ENCODE results near the gene CA10.

The CA10 gene

DNA sequence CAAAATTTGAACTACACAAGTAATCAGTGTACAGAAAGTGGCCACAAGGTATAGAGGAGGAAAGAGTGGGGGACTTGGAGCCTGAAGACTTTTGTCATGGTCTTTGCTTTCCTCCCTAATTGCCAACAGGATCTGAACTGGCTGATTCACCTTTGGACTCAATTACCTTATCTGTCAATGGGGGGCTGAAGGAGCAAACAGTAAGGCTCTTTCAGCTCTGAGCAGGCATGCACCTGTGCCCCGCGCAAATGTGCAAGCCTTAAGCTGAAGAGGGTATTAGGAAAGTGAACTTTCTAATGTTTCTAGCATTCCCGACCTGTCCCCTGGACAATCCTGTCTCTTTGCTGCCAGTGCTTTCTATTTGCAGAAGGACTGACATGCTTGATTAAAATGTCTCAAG lies 302.7 kb downstream of the CA10 start:
- FAIRE-seq = no peak

DNA sequence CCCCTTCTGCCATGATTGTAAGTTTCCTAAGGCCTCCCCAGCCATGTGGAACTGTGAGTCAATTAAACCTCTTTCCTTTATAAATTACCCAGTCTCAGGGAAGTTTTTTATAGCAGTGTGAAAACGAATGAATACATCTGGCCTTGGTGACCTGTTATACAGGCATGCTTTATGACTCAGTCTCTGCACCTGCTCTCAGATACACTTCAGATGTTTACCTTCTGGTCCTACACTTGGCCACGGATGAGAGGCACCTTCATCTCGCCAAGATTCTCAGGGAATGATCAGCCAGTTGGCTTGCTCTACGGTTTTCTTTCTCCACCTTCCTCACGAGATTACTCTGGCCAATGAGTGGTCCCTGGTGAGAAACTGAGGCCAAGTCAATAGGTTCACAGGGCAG lies 304.7 kb downstream of the CA10 start:
- FAIRE-seq = no peak

DNA sequence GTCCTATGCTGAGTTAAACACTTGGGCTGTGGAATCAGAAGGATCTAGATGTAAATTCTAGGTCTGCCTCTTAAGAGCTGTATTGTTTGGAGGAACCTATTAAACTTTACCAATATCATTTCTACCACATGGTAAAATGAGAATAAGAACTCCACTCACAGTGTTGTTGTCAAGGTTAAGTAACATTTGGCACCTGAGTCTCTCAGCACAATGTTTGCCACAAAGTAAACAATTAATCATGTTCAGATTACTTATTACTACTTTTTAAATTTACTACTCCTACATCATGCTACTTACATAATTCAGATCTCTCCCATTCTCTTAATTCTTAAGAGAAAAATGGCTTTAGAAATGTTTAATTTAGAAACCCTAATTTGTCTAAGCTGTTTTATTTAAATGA lies 305.9 kb downstream of the CA10 start:
- FAIRE-seq = no peak

DNA sequence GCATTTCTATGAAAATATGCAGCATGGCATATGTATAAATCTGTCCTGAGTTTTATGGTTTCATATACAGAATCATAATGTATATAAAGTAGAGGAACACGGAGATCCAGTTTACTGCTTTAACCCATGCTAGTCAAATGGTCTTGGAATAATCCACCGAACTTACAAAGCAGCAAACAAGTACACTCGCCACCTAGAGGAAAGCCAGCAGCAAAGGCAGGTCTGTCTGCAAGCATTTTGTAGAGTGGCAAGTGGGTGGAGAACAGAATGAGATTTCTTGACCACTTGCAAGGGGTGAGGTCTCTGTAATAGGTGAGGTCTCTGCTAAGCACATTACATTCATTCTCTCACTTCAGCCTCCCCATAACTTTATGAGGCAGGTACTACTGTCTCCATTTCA lies 308.3 kb downstream of the CA10 start:
- no peak for FAIRE-seq

DNA sequence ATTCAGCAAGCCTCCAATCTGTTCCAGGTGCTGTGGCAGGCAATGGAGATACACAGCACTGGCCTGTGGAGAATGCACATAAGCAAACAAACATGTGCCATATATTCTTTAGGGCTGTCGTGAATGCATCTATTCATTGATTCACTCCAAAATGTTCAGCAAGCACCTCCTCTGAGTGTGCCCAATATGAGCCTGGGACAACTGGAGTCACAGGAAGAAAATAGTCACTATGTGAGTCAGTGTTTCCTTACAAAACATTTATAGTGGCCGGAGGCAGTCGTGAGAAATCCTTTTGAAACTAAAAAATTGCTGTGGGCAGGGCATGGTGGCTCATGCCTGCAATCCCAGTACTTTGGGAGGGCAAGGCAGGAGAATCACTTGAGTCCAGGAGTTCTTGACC lies 310.1 kb downstream of the CA10 start:
- FAIRE-seq = no peak

DNA sequence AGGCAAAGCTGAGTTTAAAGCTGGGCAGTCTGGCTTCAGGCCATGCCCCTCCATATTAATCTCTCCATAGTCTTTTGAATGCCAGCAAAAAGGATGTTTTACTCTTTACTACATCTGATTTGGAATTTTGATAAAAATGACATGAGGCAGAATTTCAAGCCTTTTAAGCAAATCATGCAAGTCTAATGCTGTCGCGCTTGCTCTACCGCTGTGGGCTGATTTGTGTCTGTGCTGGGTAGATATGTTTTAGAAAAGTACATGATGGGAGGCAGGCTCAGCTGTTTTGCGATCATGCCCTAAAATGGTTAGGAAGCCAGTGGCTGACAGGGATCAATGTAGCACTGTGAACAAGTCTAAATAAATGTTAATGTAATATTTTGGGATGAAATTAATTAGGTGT lies 311.9 kb downstream of the CA10 start:
- FAIRE-seq = no peak

DNA sequence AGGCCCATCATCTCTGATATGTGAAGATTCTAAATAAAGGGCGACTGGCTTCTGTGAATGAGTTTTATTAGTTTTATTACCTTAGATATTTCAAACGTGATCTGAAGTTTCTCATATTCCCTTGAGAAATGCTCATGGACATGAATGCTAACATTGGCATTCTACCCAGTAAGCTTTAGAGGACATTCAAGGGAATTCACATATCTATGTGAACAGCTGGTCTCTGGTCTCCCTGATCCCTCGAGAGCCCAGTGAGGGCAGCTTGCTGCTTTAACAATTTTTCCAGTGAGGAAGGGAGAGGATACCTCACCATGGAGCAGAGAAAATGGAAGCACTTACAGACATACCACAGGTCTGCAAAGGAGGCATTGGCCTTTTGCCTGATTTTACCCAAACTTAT lies 312.7 kb downstream of the CA10 start:
- FAIRE-seq = no peak

DNA sequence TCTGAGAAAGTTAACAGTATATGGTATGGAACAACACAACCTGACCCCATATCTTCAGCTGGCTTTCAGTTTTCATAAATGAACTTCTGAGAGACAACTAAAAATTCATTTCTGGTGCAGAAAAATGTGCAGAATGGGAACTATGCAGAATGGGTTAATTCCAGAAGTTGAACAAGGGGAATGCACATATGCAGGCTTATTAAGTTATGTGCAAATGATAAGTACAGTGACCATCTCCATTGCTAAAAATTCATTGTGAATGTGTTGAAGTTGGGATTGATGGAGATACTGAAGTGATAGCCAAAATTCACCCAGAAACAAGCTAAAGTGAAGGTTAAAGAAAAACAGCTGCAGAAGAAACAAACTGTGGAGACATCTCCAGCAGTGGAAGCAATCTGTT lies 315.8 kb downstream of the CA10 start:
- no peak for FAIRE-seq

DNA sequence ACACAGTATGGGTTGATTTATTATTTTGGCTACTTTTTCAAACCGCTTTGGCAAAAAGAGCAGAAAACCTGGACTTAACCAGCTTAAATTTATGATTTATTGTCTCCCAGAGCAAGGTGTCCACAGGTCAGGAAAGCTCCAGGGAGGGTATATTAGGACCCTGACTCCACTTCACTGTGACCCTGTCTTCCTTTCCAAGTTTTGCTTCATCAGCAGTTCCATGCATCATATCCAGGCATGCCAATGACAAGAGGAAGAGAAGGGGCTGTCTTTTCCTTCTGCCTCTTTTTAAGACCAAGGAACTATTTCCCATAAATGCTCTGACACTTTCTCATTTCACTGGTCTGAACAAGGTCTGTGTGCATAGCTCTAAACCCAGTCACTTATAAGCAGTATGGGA lies 316.8 kb downstream of the CA10 start:
- FAIRE-seq = no peak

DNA sequence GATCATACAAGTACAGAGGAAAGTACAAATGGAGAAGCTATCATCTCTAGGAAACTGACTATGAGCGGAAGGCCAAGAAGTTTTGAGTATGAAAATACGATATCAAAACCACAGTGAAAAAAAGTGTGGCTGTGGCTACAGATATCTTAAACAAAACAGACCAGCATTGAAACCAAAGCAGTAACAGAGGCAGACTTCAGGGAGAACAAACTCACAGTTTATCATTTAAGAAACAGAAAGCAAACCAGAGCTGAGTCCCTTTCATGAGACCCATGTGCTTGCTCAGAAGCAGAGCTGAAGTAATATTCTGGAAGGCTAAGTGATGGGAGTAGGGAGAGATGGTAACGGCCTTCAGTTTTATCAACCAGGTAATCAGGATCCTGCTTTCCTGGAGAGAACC lies 317.8 kb downstream of the CA10 start:
- FAIRE-seq = no peak

DNA sequence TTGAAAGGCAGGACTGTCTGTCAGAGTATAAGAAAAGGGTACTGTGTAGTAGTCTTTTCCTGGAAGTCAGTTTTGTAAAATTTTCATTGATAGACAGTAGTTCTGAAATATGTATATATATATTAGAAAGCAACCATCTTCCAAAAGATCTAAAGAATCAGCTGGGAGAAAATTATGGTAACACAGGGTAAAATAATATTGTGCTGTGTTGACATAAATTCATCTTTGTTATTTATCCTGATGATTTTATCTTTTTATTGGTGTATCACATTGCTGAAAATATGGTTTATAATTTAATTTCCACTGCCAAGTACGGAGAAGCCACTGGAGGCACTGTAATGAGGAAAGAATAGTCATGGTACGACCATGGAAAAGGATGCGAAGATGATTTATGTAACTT lies 324.9 kb downstream of the CA10 start:
- FAIRE-seq = no peak

DNA sequence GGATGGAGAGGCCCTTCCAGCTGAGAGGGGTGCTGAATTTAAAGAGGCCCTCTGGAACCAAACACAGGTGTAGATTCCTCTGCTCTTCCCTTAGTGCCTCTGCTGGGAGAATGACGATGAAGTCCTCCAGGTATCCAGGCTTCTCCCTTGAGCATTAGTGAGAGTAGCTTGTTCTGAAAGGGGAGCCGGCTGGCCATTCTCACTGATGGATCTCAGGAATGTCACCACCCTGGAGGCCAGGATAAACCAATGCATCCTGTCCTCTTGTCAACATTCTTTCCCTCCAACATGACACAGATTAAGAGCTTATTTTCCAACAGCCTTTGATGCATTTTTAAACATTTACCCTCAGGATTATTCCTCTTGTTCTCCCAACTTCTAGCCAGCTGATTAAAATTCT lies 325.5 kb downstream of the CA10 start:
- no peak for FAIRE-seq

DNA sequence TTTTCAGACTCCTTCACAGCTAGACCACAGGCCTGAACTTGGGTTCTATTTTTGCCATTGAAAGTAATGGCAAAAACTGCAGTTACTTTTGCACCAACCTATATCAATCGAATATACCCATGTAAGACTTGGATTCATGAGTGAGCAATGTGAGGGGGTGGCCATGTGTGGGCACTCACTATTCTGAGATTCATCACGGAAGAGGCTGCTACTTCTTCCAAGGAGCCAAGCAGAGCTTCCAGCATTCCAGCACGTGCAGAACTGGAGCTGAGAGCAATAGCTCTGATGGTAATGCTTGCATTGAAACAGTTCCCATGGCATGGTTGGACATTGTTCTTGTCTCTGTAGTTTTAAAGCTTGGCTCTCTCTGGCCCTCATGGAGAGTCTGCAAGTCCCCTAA lies 327.6 kb downstream of the CA10 start:
- no peak for FAIRE-seq

DNA sequence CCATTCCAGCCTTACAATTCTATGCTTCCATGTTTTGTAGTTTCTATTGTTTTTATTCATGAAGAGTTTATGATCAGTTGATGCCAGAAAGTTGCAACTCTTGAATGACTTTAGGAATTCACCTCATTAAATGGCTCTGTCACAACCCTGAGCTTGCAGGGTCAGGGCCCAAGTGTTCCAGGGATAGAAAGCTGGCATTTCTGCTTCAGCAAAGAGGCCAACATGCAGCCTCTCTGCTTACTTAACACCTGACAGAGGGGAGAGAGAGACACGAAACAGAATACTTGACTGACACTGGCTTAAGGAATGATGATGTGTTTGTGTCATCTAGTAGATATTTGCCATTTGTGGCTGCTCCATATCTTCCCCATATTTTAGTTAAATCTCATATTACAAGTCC lies 328.1 kb downstream of the CA10 start:
- FAIRE-seq = no peak

DNA sequence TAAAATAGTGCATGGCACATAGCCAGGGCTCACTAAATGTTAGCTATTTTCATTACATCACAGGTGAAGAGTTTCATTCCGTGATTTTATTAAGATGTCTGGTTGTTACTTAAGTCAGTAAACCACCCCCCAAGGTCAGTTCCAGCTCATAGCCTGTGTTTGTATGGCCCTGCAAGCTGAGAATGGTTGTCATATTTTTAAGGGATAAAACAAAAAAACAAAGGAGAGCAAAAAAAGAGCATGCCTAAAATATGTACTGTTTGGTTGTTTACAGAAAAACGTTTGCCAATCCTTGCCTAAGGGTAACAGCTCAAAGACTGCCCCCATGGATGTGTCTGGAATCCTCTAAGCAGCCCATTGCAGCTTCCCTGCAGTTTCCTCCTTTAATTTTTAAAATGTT lies 329.6 kb downstream of the CA10 start:
- no peak for FAIRE-seq

DNA sequence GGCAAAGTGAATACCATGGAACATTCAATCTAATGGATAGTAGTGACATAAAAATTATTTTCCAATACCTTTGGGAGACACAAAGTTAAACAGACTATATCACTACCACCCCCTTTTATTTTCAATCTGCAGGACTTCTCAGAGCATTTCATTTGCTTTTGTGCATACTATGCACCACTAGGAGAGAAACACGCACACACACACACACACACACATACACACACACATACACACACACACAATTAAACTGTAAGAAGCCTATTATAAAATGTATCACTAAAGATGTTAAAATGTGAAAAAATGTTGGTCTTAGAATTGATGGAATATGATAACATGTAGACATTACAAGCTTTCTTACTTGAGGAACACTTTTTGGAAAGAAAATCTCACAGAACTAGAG lies 331.4 kb downstream of the CA10 start:
- no peak for FAIRE-seq

DNA sequence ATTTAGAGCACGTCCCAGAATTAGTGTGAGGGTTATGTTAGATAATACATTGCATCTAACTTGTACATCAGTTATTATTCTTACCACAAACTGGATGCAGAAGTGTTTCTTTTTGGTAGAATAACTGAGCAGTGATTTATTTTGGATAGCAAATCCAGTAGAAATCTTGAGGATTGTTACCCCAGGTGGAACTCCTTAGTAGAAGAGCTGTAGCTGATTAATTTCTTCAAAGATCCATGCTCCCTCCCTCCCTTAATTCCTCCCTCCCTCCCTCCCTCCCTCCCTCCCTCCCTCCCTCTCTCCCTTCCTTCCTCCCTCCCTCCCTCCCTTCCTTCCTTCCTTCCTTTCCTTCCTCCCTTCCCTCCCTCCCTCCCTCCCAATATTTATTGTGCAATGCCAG lies 337.7 kb downstream of the CA10 start:
- FAIRE-seq = no peak

DNA sequence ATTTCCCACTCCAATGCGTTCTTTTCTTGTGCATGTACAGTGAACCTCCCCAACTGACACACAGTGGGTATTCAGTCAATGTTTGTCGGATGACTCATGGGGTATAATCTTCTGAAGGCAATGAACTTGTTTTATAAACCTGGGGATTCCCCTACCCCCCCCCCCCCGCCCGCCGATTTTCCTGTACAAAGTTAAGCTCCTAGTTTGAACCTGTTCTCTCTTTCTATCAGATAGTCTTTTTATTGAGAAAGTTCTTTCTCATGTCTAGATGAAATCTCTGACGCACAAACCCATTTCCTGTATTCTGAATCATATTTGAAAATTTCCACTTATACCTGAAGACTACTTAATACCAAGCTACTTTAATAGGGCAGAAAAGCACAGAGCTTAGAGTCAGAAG lies 338.3 kb downstream of the CA10 start:
- no peak for FAIRE-seq

DNA sequence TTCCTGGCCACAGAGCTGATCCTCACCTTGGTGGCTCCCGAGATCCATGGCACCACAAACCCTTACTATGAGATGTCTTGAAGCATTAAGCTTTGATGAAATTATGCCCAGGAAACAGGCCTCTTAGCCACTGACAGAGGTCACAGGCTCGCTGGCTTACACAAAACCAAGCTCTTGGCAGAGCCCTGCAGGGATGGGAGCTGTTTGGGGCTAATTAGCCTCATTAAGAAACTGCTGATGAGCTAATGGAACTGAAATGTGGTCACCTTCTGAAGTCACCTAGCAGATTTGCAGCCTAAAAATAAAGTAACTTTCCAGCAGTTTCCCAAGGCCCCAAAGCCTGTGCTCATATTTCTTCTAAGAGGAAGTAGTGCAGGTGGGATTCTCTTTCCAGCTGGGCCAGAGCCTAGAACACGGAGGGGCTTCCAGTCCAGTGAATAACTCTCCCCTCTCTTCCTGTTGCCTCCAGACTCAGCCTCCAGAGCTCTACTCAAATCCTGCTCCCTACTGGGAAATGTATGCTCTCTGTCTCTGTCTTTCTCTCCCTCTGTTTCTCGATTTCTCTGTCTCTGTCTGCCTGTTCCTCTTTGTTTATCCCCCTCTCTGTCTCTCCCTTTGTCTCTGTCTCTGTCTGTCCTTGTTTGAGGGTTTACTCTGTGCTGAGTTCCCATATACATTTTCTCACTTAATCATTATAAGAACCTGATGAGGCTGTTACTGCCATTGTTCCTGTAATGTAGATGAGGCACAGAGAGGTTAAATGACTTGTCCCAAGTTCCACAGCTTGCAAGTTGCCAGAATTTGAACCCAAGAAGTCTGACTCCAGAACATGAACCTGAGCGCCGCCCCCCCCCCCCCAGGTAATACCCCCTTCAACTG lies 338.9 kb downstream of the CA10 start:
- no peak for FAIRE-seq

DNA sequence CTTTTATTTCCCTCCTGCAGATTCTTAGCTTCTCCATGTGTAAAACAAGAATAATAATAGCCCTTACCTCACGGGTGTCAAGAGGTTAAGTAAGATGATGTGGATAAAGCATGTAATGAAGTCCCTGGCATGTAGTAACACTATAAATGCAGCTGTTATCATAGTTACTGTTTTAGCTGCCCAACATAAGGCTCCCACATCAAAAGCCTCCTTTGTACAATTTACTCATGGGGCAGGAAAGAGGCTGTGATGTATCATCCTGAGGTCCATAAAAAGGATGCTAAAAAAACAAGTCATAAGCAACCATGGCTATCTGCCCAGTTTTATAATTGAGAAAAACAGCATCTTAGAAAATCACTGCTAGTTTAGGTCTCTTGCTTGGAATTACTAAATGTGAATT lies 339.7 kb downstream of the CA10 start:
- FAIRE-seq = no peak

DNA sequence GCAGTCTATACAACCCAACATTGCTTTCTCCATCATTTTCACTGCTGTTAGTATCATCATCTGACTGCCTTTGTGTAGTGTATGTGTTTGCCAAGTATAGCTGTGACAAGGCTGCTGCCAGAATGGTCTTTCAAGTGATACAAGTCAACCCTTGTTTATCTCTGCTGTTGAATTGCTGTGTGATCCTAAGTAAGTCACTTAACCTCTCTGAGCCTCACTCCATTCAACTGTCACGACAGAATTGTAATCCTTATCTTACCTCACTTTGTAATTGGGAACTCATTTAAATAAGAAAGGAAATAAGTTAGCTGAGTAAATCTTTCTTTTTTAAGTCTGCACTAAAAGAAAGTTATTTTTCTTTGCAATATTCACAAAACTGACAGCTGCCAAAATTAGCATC lies 340.6 kb downstream of the CA10 start:
- FAIRE-seq = no peak

DNA sequence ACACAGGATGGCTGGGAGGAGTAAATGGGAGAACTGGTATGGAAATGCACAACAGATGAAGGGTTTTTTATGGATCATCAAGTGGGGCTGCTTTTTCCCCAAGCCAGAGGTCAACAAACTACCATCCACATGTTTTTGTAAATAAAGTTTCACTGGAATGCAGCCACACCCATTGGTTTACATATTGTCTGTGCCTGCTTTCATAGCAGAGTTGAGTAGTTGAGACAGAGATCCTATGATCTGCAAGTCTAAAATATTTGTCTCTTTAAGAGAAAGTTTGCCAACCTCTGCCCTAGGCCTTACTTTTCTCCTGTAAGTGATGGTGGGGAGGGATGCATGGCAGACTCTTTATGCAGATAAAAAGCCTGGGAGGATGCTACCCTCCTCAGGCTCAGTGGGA lies 341.4 kb downstream of the CA10 start:
- no peak for FAIRE-seq

DNA sequence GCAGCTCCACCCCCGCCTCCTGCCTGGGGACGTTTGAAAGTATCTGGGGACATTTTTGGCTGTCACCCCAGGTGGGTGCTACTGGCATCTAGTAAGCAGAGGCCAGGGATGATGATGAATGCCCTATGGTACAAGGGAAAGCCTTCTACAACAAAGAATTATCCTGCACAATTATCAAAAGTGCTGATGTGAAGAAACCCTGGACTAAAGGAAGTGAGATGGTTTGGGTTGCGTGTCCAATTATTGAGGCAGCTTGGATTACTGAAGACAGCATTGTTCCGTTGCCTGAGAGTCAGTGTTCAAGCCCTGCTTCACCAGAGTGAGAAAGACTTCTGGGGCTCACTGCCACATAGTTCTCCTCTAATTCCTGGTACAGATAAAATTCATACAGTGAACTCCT lies 343.4 kb downstream of the CA10 start:
- FAIRE-seq = no peak

DNA sequence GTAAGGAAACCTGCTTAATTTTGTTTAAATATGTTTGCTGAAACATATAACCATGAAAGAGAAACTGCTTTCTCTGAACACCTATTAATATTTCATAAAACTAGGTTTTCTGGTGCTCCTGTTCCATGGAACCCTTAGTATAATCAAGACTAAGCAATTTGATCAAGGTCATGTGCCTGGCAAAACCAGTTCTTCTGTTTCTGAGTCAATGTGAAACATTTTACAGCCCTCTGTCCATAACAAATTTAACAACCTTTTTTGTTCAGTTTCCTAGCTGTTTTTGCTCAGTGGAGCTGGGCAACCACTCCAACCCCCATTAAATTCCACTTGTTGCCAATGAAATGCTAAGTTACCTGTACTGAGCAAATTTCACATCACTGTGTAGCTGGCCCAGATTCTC lies 344.0 kb downstream of the CA10 start:
- no peak for FAIRE-seq

DNA sequence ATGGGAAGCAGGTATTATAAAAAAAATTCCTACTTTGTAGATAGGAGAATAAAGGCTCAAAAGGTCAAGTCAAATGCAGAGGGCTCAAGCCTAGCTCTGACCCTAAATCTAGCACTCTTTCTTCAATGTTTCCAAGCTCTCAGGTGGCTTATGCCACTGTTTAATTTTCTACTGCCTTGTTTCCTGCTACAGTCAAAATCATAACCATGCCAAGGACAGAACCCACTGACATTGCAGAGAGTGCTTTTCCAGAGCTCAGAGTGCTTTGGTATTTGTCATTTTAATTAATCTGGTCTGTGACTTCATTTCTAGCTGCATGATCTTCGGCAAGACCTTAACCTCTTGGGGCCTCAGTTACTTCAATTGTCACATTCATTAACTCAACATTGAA lies 344.7 kb downstream of the CA10 start:
- no peak for FAIRE-seq
